Head of caudate nucleus (tissue), 42 donors: ENCODE measurements around the gene KRTAP5-4.
"Not testable (repeated sequence)": the region's sequence is repeated elsewhere in the genome, so short reads cannot be mapped to it uniquely, and the experiment has no call there.

Source experiments
- DNase-seq, 42 donors: peaks; one replicate each; pipeline versions ENCODE4 v3.0.0 to v3.0.0-alpha.2; 2020 to 2021; ENCODE audit warnings: mixed read lengths in 7 of 42
- intact Hi-C: fragments of 100-400 bp; cut with DNase I; formaldehyde crosslinking; loops from one replicate; pipeline ENCODE4 v1.15.0; 2022

The KRTAP5-4 gene

GRCh38 chr11:1589191-1589963, 32.6 kb downstream of the KRTAP5-4 start:
- DNase-seq = peak in 1 of 42 donors; percentile 10
- intact Hi-C loops = not testable (repeated sequence)

DNA sequence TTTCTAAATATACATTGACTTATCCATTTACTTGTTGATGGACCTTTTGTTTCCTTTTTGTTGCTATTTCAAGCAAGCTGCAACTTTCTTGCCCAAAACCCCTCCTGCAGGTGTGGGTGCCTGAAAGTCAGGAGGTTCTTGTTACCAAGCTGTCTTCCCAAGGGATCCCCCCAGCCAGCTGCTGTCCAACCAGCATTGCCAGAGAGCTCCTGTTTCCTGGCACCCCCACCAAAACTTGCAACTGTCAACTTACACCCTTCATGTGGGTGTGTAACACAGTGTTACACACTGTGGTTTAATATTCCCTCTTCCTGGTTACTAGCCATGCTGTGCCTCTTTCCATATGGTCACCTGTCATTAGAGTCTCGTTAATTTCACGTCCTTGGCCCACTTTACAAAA, 35.2 kb downstream of the KRTAP5-4 start:
- no peak for DNase-seq
- intact Hi-C loops = no loop called here

DNA sequence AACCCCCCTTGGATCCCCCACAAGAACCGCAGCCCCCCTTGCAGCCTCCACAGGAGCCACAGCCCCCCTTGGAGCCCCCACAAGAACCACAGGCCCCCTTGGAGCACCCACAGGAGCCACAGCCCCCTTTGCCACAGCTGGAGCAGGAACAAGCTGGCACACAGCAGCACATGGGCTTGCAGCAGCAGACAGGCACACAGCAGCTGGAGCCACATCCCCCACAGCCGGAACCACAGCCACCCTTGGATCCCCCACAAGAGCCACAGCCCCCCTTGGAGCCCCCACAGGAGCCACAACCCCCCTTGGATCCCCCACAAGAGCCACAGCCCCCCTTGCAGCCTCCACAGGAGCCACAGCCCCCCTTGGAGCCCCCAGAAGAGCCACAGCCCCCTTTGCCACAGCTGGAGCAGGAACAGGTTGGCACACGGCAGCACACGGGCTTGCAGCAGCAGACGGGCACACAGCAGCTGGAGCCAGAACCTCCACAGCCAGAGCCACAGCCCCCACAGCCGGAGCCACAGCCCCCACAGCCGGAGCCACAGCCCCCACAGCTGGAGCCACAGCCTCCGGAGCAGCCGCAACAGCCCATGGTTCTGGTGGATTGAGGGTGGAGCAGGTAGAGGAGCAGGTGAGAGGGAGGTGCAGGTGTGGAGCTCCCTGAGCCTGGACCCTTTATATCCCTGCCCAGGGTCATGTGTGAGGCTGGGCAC, 37.1 kb downstream of the KRTAP5-4 start, which contains the start of gene KRTAP5-1:
Gene KRTAP5-1 (minus strand): TSS at position 623 of the 710 bp plus-strand sequence. CDS start 34 bp downstream, at position 589.
- intact Hi-C loops, DNase-seq: not testable (repeated sequence)

- DNase-seq, intact Hi-C loops: not testable (repeated sequence)
Observed at GRCh38 chr11:1582909-1583308, 39.0 kb downstream of the KRTAP5-4 start.

DNA sequence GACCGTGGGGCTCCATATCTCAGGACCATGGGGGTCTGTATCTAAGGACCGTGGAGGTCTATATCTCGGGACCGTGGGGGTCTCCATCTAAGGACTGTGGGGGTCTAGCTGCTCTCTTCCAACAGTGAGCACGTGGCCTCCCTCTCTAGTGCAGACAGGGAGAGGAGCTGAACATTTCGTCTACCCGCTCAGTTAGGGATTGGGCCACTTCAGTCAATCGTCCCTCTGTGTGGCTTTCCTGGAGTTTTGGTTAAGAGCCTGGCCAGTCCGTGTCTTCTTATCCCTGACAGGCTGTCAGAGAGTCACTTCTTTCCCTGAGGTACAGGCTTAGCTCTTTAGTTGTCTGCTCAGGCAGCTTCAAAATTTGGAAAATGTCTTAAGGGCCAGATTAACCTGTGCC, 40.0 kb downstream of the KRTAP5-4 start:
- DNase-seq = no peak
- intact Hi-C loops = no loop called here

- intact Hi-C loops = no loop called here
- DNase-seq = no peak
Observed at GRCh38 chr11:1576825-1577224, 45.1 kb downstream of the KRTAP5-4 start.

GRCh38 chr11:1575756-1576155, 46.2 kb downstream of the KRTAP5-4 start:
- intact Hi-C loops = loop anchor here (2.0 kb wide), 1 partner anchor 31 kb away; no protein-coding TSS in a partner anchor
- DNase-seq = not testable (repeated sequence)

GRCh38 chr11:1574933-1575242, 47.0 kb downstream of the KRTAP5-4 start:
- intact Hi-C loops = loop anchor here (2.0 kb wide), 1 partner anchor 30 kb away; no protein-coding TSS in a partner anchor
- no peak for DNase-seq

GRCh38 chr11:1574238-1574932, 47.6 kb downstream of the KRTAP5-4 start:
- peak in 36 of 42 donors; percentile 54 to 87 (median 73) for DNase-seq
- intact Hi-C loops = loop anchor here (2.0 kb wide), 1 partner anchor 30 kb away; no protein-coding TSS in a partner anchor

- DNase-seq = peak in 4 of 42 donors; percentile 19 to 30 (median 26)
- intact Hi-C loops = loop anchor here (2.0 kb wide), 1 partner anchor 29 kb away; no protein-coding TSS in a partner anchor
Observed at GRCh38 chr11:1573903-1574237, 48.1 kb downstream of the KRTAP5-4 start.

DNA sequence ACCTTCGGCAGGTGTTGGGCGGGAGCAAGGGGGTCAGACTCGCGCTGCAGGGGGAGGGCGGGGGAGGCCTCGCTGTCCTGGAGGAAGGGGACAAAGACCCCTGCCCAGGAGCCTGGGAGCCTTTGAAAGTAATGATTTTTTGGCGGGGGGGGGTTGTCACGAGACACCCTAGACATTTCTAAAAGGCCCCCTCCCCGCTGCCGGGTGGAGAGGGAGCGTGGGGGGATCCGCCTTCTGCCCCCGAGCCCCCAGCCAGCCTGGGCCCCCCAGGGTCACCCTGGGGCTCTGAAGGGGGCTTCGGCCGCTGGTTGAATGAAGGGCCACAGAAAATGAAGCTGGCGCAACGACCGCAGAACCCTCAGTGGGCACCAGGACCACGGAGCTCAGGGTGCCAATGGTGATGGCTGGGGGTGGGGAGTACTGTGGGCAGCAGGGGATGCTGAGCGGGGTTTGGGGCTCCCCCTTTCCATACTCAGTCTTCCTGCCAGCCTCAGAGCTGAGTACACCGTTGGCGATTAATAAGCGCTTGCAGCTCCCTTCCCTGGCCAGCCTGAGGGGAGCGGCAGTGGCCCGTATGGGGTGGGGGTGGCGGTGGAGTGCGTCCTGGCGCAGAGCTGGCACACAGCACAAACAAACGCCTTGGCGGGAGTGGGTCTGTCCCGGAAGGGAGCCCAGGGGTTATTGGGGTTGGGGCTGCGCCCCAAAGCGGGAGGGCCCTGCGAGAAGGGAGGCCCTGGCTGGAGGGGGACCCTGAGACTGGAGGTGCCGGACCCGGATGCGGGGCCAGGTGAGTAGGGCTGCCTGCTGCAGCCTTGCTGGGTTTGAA, 48.6 kb downstream of the KRTAP5-4 start:
- intact Hi-C loops = no loop called here
- peak in 15 of 42 donors; percentile 26 to 70 (median 53) for DNase-seq

GRCh38 chr11:1572197-1573076, 49.5 kb downstream of the KRTAP5-4 start, which contains the start of gene DUSP8:
TSS of gene DUSP8 (minus strand) at chr11:1572271. CDS start at chr11:1565826, 6,445 bp downstream.
- intact Hi-C loops = no loop called here
- peak; percentile 80 to 98 (median 94) for DNase-seq

DNA sequence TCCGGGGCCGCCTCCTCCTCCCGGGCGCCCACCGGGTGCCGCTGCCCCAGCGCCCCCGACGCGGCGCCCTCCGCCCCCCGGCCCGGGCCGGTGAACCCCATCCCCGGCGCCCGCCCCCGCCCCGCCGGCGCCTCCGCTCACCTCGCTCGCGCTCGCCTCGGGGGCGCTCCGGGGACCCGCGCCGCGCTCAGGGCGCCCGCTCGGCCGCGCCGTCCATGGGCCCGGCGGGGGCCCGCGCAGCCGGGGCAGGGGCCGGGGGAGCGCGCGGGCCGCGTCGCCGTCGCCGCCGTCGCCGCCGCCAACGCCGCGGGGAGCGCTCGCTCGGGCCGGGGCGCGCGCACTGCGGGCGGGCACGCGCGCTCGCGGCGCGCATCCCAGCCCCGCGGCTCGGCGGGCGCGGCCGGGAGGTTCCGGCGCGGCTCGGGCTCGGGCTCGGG, 50.2 kb downstream of the KRTAP5-4 start:
- DNase-seq = peak in 1 of 42 donors; percentile 18
- intact Hi-C loops = no loop called here
